Loucy (cell line): ENCODE results near the gene LPP.

Experiments
- EZH2phosphoT487 ChIP-seq: fragments of 200-600 bp; IDR thresholded peaks from 2 replicates; pipeline ENCODE4 v1.6.1; 2018; ENCODE audit warnings: antibody characterized with exemption, mild to moderate bottlenecking, moderate library complexity, borderline replicate concordance
- TF ChIP-seq, protein P1 (sequence below): fragments of 200-600 bp; sonication (generic); conservative IDR thresholded peaks from 2 replicates; pipeline ENCODE4 v1.5.1; 2014; ENCODE audit warnings: mild to moderate bottlenecking, antibody characterized with exemption, low read length

DNA sequence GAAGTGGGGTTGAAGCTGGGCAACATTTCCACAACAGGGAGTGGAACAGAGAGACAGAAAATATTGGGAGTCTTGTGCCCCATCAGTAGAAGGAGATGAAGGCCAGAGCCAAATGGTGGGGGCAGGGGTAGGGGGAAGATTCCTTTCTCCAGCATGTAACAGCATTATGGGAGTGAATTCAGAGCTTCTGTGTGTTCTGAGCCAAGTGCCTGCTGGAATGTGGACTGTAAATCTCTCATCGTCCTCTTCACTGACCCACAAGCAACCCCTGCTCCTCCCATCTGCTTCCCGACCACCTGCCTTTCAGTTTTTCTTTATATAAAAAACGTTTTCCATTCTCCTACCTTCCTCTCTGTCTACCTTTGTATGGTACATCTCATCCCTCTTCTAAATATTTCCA is 673.6 kb downstream of the LPP start:
- TF ChIP-seq, protein P1, sequence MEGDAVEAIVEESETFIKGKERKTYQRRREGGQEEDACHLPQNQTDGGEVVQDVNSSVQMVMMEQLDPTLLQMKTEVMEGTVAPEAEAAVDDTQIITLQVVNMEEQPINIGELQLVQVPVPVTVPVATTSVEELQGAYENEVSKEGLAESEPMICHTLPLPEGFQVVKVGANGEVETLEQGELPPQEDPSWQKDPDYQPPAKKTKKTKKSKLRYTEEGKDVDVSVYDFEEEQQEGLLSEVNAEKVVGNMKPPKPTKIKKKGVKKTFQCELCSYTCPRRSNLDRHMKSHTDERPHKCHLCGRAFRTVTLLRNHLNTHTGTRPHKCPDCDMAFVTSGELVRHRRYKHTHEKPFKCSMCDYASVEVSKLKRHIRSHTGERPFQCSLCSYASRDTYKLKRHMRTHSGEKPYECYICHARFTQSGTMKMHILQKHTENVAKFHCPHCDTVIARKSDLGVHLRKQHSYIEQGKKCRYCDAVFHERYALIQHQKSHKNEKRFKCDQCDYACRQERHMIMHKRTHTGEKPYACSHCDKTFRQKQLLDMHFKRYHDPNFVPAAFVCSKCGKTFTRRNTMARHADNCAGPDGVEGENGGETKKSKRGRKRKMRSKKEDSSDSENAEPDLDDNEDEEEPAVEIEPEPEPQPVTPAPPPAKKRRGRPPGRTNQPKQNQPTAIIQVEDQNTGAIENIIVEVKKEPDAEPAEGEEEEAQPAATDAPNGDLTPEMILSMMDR: no peak
- TF ChIP-seq EZH2phosphoT487: no peak
